BE2C (cell line): ENCODE results near the gene TLR6.

ENCODE experiments used
- DNase-seq: peaks from one replicate; pipeline ENCODE4 v3.0.0-alpha.2; 2020
- H3K27me3 ChIP-seq: fragments of 250-450 bp; sonication (Bioruptor Pico); 2 replicates; pipeline ENCODE4 v1.5.1; 2020; ENCODE audit warnings: mild to moderate bottlenecking
- H3K36me3 ChIP-seq: fragments of 250-450 bp; sonication (Bioruptor Pico); 2 replicates; pipeline ENCODE4 v1.5.1; 2020; ENCODE audit warnings: mild to moderate bottlenecking
- H3K4me1 ChIP-seq: fragments of 250-450 bp; sonication (Bioruptor Pico); 2 replicates; pipeline ENCODE4 v1.5.1; 2020
- H3K4me3 ChIP-seq: 2 replicates; pipeline ENCODE4 v1.5.1; 2011; ENCODE audit warnings: low read depth, low read length
- H3K9me3 ChIP-seq: fragments of 250-450 bp; sonication (Bioruptor Pico); 2 replicates; pipeline ENCODE4 v1.5.1; 2020
- CTCF ChIP-seq: IDR thresholded peaks from 2 replicates; pipeline ENCODE4 v1.5.1; 2012; ENCODE audit warnings: mild to moderate bottlenecking, low read depth, low read length

Gene TLR6

GRCh38 chr4:38832624-38833528 lies 23.7 kb downstream of the TLR6 start:
- Histone ChIP-seq H3K9me3 (no peaks in the 10 kb centered on the region; the same call in 1 of the 2 replicates), H3K27me3 (peaks cover 5% of the 10 kb centered on the region; the same call in 1 of the 2 replicates), H3K4me3 (no peak overlapping the region), H3K36me3 (no peaks in the 10 kb centered on the region), H3K4me1 (no peaks in the 10 kb centered on the region)
- DNase-seq = no peak
- TF ChIP-seq CTCF = peak; percentile 26; the same call in 1 of the 2 replicates

GRCh38 chr4:38832206-38832605 lies 24.4 kb downstream of the TLR6 start:
- no peak for TF ChIP-seq CTCF

GRCh38 chr4:38831653-38832052 lies 25.0 kb downstream of the TLR6 start:
- Histone ChIP-seq H3K9me3 (no peaks in the 10 kb centered on the region), H3K4me1 (no peaks in the 10 kb centered on the region), H3K27me3 (no peaks in the 10 kb centered on the region), H3K4me3 (no peak overlapping the region), H3K36me3 (no peaks in the 10 kb centered on the region)
- no peak for TF ChIP-seq CTCF
- no peak for DNase-seq

More at GRCh38 chr4:38832206-38832605, 24.4 kb downstream of the TLR6 start:
- no peaks in the 10 kb centered on the region; the same call in 1 of the 2 replicates for H3K9me3 ChIP-seq
- H3K27me3 ChIP-seq = peaks cover 1% of the 10 kb centered on the region; the same call in 1 of the 2 replicates
- no peaks in the 10 kb centered on the region for H3K36me3 ChIP-seq
- no peaks in the 10 kb centered on the region for H3K4me1 ChIP-seq
- no peak for DNase-seq
- no peak overlapping the region for H3K4me3 ChIP-seq

GRCh38 chr4:38829237-38829636 lies 27.4 kb downstream of the TLR6 start:
- Histone ChIP-seq H3K9me3 (no peaks in the 10 kb centered on the region), H3K27me3 (no peaks in the 10 kb centered on the region), H3K36me3 (no peaks in the 10 kb centered on the region), H3K4me3 (no peak overlapping the region), H3K4me1 (no peaks in the 10 kb centered on the region)
- TF ChIP-seq CTCF = no peak
- no peak for DNase-seq

- Histone ChIP-seq H3K4me1 (no peaks in the 10 kb centered on the region), H3K27me3 (no peaks in the 10 kb centered on the region), H3K36me3 (no peaks in the 10 kb centered on the region), H3K9me3 (no peaks in the 10 kb centered on the region), H3K4me3 (no peak overlapping the region)
- DNase-seq = no peak
- TF ChIP-seq CTCF = no peak
Measured at GRCh38 chr4:38823766-38824165, 32.9 kb downstream of the TLR6 start.

- Histone ChIP-seq H3K4me1 (no peaks in the 10 kb centered on the region), H3K27me3 (no peaks in the 10 kb centered on the region), H3K4me3 (no peak overlapping the region), H3K9me3 (no peaks in the 10 kb centered on the region), H3K36me3 (no peaks in the 10 kb centered on the region)
- TF ChIP-seq CTCF = no peak
- DNase-seq = no peak
Measured at GRCh38 chr4:38822748-38823303, 33.8 kb downstream of the TLR6 start.
